Skin epidermis (tissue), 12 donors: ENCODE measurements around the gene FKBP8.
A peak's percentile ranks its signal among the peaks of the same experiment; 100 is the strongest.

Experiments
- H3K27ac ChIP-seq, 21 experiments: fragments of 200-600 bp; sonication (generic) in 11 of 21; one replicate each; pipeline ENCODE4 v1.5.0; 2020; ENCODE audit warnings: mild to moderate bottlenecking in 3 of 21, inconsistent platforms in 2 of 21, moderate library complexity in 2 of 21
- H3K4me3 ChIP-seq, 7 experiments: fragments of 200-600 bp; sonication (generic) in 2 of 7; one replicate each; pipeline ENCODE4 v1.5.0; 2020; ENCODE audit warnings: inconsistent platforms in 2 of 7, mild to moderate bottlenecking in 2 of 7, moderate library complexity in 1 of 7

FKBP8 gene

DNA sequence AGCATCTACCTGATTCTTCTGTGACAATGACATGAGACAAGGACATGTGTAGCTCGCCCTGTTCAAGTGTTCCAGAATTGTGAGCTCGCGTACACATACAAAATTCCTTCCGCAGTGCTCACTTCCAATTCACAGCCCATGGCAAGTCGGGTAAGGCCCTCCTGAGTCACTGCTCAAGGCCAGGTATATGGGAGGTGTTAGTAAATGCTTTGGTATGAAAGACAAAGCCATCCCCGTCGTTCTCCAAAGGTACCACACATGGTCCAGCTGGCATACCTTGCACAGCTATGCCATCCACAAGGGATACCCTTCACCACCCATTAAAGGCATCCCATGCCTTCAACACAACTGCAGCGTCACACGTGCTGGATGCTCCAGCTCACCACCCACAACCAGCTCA is 17.1 kb downstream of the FKBP8 start:
- no peak overlapping the region for H3K27ac ChIP-seq

GRCh38 chr19:18523841-18524240 is 19.5 kb downstream of the FKBP8 start:
- no peak overlapping the region for H3K4me3 ChIP-seq
- H3K27ac ChIP-seq, result no peak overlapping the region

More for the DNA sequence above, 17.1 kb downstream of the FKBP8 start:
- H3K4me3 ChIP-seq, result no peak overlapping the region

DNA sequence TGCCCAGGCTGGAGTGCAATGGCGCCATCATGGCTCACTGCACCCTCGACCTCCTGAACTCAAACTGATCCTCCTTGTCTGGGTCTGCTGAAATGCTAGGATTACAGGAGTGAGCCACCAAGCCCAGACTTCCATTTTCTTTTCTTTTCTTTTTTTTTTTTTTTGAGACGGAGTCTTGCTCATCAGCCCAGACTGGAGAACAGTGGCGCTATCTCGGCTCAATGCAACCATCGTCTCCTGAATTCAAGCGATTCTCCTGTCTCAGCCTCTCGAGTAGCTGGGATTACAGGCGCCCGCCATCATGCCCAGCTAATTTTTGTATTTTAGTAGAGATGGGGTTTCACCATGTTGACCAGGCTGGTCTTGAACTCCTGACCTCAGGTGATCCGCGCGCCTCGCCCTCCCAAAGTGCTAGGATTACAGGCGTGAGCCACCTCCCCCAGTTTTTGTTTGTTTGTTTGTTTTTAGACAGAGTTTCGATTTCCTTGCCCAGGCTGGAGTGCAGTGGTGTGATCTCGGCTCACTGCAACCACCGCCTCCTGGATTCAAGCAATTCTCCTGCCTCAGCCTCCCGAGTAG is 20.4 kb downstream of the FKBP8 start:
- Histone ChIP-seq H3K4me3 (peak overlapping the region in 1 of 7 experiments; percentile 8), H3K27ac (peak overlapping the region in 19 of 21 experiments; percentile 1 to 98 (median 59))

DNA sequence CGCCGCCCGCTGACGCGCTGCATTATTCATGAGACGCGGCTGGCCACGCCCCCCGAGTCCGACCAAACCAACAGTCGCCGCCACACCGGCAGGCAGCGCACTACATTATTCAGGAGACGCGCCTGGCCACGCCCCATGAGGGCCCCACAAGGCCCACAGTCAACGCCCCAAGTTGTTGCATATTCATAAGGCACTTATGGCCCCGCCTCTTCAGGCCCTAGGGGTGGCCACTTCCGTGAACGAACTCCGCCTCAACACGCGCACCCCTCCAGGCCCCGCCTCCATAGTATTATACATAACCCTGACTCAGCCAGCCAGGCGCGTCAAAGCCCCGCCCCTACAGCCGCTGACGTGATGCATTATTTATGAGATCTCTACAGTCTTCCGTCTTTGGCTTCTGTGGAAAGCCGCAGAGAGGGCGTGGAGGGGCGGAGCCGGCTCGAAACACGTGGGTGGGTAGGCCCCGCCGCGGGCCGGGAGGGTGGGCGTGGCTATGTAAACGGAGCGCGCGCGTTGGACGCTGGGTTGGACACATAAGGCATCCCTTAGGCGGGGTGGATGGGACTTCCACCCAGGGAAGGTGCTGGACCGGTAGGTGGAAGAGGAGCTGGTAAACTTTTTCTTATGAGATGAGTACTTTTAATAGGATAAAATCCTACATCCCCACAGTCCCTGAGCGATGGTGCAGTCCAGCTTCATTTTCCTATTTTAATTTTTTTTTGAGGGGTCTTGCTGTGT is 21.1 kb downstream of the FKBP8 start:
- Histone ChIP-seq H3K4me3 (peak overlapping the region; percentile 69 to 99 (median 93)), H3K27ac (peak overlapping the region in 20 of 21 experiments; percentile 60 to 100 (median 98))

GRCh38 chr19:18521692-18522123 is 21.7 kb downstream of the FKBP8 start, which contains the start of gene ELL:
ELL (minus strand) TSS chr19:18522070; CDS start chr19:18522055, 15 bp downstream.
- Histone ChIP-seq H3K4me3 (peak within 1 kb of the TSS; percentile 69 to 99 (median 93)), H3K27ac (peak within 1 kb of the TSS; percentile 88 to 100 (median 98))

- peak overlapping the region; percentile 69 to 99 (median 93) for H3K4me3 ChIP-seq
- H3K27ac ChIP-seq, result peak overlapping the region; percentile 88 to 100 (median 98)
Measured at GRCh38 chr19:18520848-18521691, 22.3 kb downstream of the FKBP8 start.

DNA sequence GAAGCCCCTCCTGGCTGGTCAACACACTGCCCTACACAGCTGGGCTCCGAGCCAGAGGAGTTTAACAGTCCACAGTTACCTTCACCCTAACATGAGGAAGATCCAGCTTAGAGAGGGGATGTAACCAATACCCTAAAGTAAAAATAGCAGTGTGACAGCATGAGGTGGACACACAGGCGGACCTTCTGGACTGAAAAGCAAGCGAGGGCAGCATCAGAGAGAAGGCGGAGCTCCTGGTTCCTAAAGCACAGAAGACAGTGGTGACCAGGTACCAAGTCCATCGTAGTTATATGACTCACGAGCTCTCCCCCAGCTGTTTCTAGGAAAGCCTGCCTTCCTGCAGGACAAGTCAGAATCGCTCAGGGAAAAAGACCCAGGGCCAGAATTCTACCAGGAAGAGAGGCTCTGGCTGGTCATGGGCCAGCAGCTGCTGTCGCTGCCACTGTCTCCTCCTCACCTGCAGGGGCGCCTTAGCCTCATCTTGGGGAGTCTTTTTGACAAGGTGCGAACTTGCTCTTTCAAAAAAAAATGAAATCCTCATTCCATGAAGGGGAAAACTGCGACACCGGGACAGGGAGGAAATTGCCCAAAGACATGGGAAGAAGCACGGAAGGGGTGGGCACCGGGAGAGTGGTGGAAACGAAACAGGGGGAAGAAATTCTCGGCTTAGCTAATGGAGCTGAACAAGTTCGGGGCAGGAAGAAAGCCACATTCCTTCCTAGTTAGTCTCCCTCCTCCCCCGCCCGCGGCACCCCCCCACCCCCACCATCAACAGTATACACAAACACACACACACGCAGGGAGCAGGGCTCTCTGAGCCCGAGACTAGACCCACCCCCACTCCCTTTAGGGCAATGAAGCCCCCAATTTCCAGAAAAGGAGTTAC is 23.2 kb downstream of the FKBP8 start:
- Histone ChIP-seq H3K4me3 (peak overlapping the region; percentile 69 to 99 (median 93)), H3K27ac (peak overlapping the region; percentile 88 to 100 (median 98))

DNA sequence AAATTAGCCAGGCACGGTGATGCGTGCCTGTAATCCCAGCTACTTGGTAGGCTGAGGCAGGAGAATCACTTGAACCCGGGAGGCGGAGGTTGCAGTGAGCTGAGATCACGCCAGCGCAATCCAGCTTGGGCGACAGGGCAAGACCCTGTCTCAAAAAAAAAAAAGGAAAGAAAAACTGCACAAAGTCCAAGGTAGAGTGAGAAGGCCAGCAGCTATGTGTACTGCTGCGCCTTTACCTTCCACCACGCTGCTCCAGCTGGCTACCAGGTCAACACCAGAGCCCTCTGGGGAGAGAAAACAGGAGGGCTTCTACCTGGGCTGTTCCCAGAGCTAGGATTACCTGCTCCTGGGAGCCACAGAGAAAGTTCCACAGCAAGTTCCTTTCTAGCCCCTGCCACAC is 24.7 kb downstream of the FKBP8 start:
- Histone ChIP-seq H3K27ac (peak overlapping the region in 11 of 21 experiments; percentile 2 to 100 (median 97)), H3K4me3 (no peak overlapping the region)

DNA sequence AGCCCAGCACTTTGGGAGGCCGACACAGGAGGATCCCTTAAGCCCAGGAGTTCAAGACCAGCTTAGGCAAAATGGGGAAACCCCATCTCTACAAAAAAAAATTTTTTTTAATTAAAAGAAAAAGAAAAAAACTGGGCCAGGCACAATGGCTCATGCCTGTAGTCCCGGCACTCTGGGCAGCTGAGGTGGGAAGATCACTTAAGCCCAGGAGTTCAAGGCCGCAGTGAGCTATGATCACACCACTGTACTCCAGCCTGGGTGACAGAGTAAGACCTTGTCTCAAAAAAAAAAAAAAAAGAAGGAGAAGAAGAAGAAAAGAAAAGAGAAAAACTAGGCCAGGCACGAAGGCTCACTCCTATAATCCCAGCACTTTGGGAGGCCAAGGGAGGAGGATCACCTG is 25.8 kb downstream of the FKBP8 start:
- peak overlapping the region in 1 of 21 experiments; percentile 100 for H3K27ac ChIP-seq

DNA sequence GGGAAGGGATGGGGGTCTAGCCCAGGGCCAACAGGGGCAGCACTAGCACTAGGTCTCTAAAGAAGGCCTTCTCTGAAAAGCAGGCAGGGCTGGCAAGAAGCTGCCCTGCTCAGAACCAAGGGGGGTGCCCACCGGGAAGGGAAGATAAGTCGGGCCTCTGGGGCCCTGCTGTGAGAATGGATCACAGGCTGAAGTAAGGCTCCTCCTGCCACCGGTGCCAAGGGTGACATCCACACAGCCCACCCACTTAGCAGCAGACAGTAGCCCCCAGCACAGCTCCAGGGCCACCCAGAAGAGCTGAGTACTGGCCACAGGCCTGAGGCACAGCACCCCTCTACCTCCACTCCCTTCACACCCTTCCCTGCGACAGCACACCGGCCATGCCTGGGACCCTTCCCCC is 27.4 kb downstream of the FKBP8 start:
- Histone ChIP-seq H3K27ac (peak overlapping the region in 12 of 21 experiments; percentile 28 to 82 (median 62)), H3K4me3 (no peak overlapping the region)

More for the DNA sequence above, 25.8 kb downstream of the FKBP8 start:
- no peak overlapping the region for H3K4me3 ChIP-seq

GRCh38 chr19:18514800-18515682 is 28.3 kb downstream of the FKBP8 start:
- no peak overlapping the region for H3K4me3 ChIP-seq
- peak overlapping the region in 19 of 21 experiments; percentile 9 to 82 (median 61) for H3K27ac ChIP-seq

DNA sequence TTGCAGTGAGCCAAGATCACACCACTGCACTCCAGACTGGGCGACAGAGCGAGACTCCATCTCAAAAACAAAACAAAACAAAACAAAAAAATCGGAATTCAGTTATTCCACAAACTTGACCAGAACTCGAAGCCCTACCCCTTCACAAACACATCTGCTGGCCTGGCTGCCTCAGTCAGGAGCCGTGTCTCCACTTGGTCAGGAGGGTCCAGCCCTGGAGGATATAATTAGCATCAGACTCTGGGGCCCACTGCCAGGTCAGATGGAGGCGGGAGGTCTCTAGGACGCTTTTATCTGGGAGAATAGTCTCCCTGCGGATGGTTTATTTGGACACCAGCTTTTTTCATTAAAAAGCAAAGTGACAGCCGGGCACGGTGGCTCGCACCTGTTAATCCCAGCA is 29.5 kb downstream of the FKBP8 start:
- peak overlapping the region in 4 of 21 experiments; percentile 10 to 73 (median 32) for H3K27ac ChIP-seq

GRCh38 chr19:18510216-18510615 is 33.2 kb downstream of the FKBP8 start:
- peak overlapping the region in 1 of 21 experiments; percentile 14 for H3K27ac ChIP-seq

More for the DNA sequence above, 29.5 kb downstream of the FKBP8 start:
- no peak overlapping the region for H3K4me3 ChIP-seq

GRCh38 chr19:18508585-18508984 is 34.8 kb downstream of the FKBP8 start:
- H3K27ac ChIP-seq, result peak overlapping the region in 5 of 21 experiments; percentile 21 to 56 (median 33)

More at GRCh38 chr19:18510216-18510615, 33.2 kb downstream of the FKBP8 start:
- no peak overlapping the region for H3K4me3 ChIP-seq

DNA sequence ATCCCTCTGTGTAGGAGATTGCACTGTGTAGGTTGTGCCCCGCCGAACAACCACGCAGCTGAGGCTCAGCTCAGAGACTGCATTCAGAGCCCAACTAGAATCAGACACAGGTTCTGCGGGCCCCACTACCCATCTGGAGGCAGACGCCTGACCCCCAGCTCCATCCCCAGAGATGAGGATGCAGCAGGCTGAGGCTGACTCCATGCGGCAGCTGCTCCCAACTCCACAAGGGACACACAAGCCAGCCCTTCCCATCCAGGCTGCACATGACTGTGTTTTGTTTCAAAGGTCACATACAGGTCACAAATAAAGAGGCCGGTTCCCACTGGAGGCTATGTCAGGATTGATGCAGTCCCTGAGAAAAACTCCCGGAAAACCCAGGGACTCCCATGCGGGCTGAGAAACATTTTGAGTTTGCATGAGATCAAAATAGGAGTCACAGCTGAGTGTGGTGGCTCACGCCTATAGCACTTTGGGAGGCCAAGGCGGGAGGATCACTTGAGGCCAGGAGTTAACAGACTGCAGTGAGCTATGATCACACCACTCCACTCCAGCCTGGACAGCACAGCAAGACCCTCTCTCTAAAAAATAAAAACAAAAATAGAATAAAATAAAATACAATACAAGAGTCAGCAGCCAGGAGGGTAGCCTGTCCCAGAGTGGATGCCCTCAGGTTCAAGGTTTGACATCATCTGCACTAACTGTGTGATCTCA is 35.5 kb downstream of the FKBP8 start:
- peak overlapping the region in 14 of 21 experiments; percentile 1 to 78 (median 33) for H3K27ac ChIP-seq
- H3K4me3 ChIP-seq, result no peak overlapping the region

More at GRCh38 chr19:18508585-18508984, 34.8 kb downstream of the FKBP8 start:
- H3K4me3 ChIP-seq, result no peak overlapping the region

DNA sequence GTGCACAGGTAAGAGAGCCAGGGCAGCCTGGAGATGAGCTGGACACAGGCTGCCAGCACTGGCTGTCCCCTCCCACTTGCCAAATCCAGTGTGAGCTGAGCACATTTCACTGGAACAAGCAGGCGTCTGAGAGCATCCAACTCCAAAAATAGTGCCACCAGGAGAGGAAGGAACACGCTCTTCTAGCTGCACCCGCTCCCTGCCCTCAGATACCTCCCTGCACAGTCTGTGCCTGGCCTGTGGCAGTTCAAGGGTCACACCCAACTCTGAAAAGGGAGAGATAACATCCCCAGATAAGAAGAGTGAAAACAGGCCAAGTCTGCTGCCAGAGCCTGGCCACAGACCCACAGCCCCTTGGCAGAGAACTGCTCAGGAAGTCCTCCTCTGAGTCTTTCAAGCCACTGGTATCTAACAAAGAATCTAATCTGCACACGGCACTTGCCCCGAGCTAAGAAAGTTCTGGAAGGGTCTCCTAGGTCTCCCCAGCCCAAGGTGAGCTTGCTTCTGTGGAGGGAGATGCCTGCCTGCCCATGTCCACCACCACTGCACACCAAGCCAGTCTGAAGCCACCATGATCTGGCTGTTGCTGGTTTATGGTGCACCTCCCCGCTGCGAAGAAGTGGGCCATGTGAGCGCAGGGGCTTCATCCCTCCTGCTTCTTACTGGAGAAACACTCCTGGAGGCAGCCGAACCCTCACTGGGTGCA is 36.2 kb downstream of the FKBP8 start:
- peak overlapping the region in 14 of 21 experiments; percentile 1 to 78 (median 33) for H3K27ac ChIP-seq
- H3K4me3 ChIP-seq, result no peak overlapping the region
